Measurements from ENCODE around the gene ZNF496. TPM values are rescaled to one million over a fixed set of nuclear protein-coding genes. Genes with fewer than 3 reads are reported as not detected.

Gene ZNF496
- total and polyA plus RNA-seq, 4 donors: 8.2 to 43.4 (median 15.6) TPM

DNA sequence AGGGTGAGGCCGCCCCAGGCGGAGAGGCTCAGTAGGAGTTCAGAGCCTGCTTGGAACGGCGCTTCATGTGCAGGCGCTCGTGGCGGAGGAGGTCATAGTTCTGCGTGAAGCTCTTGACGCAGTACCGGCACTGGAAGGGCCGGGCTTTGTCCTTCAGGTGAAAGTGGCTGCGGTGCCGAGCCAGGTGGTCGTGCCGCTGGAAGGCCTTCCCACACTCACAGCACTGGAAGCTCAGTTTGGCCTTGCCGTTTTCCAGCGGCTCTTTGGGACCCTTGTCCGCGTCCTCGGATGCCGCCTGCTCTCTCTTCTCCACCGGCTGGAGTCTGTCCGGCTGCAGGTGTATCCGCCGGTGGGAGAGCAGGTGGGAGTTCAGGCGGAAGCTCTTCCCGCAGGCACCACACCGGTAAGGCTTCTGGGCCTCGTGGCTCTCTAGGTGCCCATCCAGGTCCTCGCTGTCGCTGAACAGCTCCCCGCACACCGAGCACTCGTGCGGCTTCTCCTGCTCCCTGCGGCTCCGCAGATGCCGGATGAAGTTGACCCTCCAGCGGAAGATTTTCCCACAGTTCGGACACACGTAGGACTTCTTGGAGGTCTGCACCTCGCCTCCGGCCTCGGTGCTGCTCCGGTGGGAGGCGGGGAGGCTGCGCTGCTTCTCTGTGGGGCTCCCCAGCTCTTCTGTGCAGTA is 31.0 kb downstream of the ZNF496 start:
- Histone ChIP-seq H3K9ac (ENCODE audit: insufficient read depth in 1 of 2, low read length in 2 of 2) (no peak overlapping the region), H3K9me3 (ENCODE audit: control insufficient read depth in 4 of 4, insufficient read depth in 3 of 4, low read length in 3 of 4) (peaks cover 0 to 7% (median 0%) of the 10 kb centered on the region in 4 donors), H3K4me3 (no peak overlapping the region), H3K27me3 (ENCODE audit: control insufficient read depth in 3 of 3, insufficient read depth in 3 of 3, low read length in 2 of 3) (no peaks in the 10 kb centered on the region), H3K36me3 (ENCODE audit: control insufficient read depth in 4 of 4, insufficient read depth in 4 of 4, low read length in 4 of 4) (peaks cover 19 to 33% (median 27%) of the 10 kb centered on the region in 4 donors), H3K27ac (ENCODE audit: low read depth in 1 of 2, low read length in 1 of 2) (no peak overlapping the region), H3K4me1 (ENCODE audit: control insufficient read depth in 5 of 5, insufficient read depth in 5 of 5, low read length in 5 of 5) (no peaks in the 10 kb centered on the region)
- TF ChIP-seq, protein P1, sequence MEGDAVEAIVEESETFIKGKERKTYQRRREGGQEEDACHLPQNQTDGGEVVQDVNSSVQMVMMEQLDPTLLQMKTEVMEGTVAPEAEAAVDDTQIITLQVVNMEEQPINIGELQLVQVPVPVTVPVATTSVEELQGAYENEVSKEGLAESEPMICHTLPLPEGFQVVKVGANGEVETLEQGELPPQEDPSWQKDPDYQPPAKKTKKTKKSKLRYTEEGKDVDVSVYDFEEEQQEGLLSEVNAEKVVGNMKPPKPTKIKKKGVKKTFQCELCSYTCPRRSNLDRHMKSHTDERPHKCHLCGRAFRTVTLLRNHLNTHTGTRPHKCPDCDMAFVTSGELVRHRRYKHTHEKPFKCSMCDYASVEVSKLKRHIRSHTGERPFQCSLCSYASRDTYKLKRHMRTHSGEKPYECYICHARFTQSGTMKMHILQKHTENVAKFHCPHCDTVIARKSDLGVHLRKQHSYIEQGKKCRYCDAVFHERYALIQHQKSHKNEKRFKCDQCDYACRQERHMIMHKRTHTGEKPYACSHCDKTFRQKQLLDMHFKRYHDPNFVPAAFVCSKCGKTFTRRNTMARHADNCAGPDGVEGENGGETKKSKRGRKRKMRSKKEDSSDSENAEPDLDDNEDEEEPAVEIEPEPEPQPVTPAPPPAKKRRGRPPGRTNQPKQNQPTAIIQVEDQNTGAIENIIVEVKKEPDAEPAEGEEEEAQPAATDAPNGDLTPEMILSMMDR (IDR thresholded peaks at IDR 0.05; ENCODE audit: control extremely low read depth, extremely low read depth): no peak
- 97 to 98% methylated on average over 47 of the region's 47 CpGs for WGBS, 2 donors
- DNase-seq (no peak), ATAC-seq (ENCODE audit: insufficient read depth, low FRiP score) (no peak)

- no peak for ATAC-seq (ENCODE audit: insufficient read depth, low FRiP score)
- 90 to 94% methylated on average over 12 of the region's 12 CpGs for WGBS, 2 donors
- no peaks in the 10 kb centered on the region for H3K4me1 ChIP-seq (ENCODE audit: control insufficient read depth in 5 of 5, insufficient read depth in 5 of 5, low read length in 5 of 5)
Observed at GRCh38 chr1:247299723-247300381, 31.8 kb downstream of the ZNF496 start.

GRCh38 chr1:247298701-247299100 is 33.0 kb downstream of the ZNF496 start:
- DNase-seq (no peak), ATAC-seq (ENCODE audit: insufficient read depth, low FRiP score) (no peak)
- WGBS, 2 donors: 86 to 88% methylated on average over 4 of the region's 4 CpGs
- Histone ChIP-seq H3K36me3 (ENCODE audit: control insufficient read depth in 4 of 4, insufficient read depth in 4 of 4, low read length in 4 of 4) (peaks cover 13 to 28% (median 17%) of the 10 kb centered on the region in 4 donors), H3K9ac (ENCODE audit: insufficient read depth in 1 of 2, low read length in 2 of 2) (no peak overlapping the region), H3K27ac (ENCODE audit: low read depth in 1 of 2, low read length in 1 of 2) (no peak overlapping the region), H3K27me3 (ENCODE audit: control insufficient read depth in 3 of 3, insufficient read depth in 3 of 3, low read length in 2 of 3) (no peaks in the 10 kb centered on the region), H3K4me1 (ENCODE audit: control insufficient read depth in 5 of 5, insufficient read depth in 5 of 5, low read length in 5 of 5) (no peaks in the 10 kb centered on the region), H3K4me3 (no peak overlapping the region), H3K9me3 (ENCODE audit: control insufficient read depth in 4 of 4, insufficient read depth in 3 of 4, low read length in 3 of 4) (peaks cover 0 to 7% (median 0%) of the 10 kb centered on the region in 4 donors)
- TF ChIP-seq, protein P1 (IDR thresholded peaks at IDR 0.05; ENCODE audit: control extremely low read depth, extremely low read depth): no peak

More at GRCh38 chr1:247299723-247300381, 31.8 kb downstream of the ZNF496 start:
- H3K9me3 ChIP-seq (ENCODE audit: control insufficient read depth in 4 of 4, insufficient read depth in 3 of 4, low read length in 3 of 4): peaks cover 0 to 7% (median 0%) of the 10 kb centered on the region in 4 donors
- no peak overlapping the region for H3K4me3 ChIP-seq
- DNase-seq: no peak
- no peak overlapping the region for H3K27ac ChIP-seq (ENCODE audit: low read depth in 1 of 2, low read length in 1 of 2)
- no peak overlapping the region for H3K9ac ChIP-seq (ENCODE audit: insufficient read depth in 1 of 2, low read length in 2 of 2)
- H3K36me3 ChIP-seq (ENCODE audit: control insufficient read depth in 4 of 4, insufficient read depth in 4 of 4, low read length in 4 of 4): peaks cover 19 to 31% (median 22%) of the 10 kb centered on the region in 4 donors
- no peaks in the 10 kb centered on the region for H3K27me3 ChIP-seq (ENCODE audit: control insufficient read depth in 3 of 3, insufficient read depth in 3 of 3, low read length in 2 of 3)
- TF ChIP-seq, protein P1 (IDR thresholded peaks at IDR 0.05; ENCODE audit: control extremely low read depth, extremely low read depth): no peak

Data from lung (tissue), 12 donors.